ENCODE measurements around the gene TBL1Y.

DNA sequence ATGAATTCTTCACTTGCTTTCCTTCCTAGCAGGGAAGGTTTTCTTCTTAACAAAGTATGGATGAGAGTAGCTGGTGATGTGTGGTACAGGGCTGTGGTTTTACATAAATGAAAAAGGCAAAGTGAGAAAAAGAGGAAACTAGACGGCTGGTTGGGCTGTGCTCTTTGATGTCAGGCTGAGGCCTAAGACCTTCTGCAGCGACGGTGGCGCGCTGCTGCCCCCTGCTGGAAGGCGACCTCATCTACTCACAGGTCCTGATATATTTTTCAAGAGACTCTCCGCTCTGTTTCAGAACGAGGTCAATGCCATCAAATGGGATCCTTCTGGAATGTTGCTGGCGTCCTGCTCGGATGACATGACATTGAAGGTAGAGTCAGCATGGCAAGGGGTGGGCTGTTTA, 175.1 kb downstream of the TBL1Y start:
- TF ChIP-seq POLR2A (IDR thresholded peaks at IDR 0.05) = no peak
- peak in 1 of 3 donors; percentile 50 for TF ChIP-seq CTCF (IDR thresholded peaks at IDR 0.05)
- no peak for TF ChIP-seq POLR2AphosphoS5 (IDR thresholded peaks at IDR 0.05)
